HepG2 (cell line): ENCODE results near the gene ZNF341. TPM values are rescaled to one million over a fixed set of nuclear protein-coding genes. Genes with fewer than 3 reads are reported as not detected.

Source experiments
- CHD2 ChIP-seq: IDR thresholded peaks from 2 replicates; pipeline ENCODE4 v1.6.1; 2011; ENCODE audit warnings: low read depth, low read length, improper control_type of control experiment
- MBD4 ChIP-seq: IDR thresholded peaks from 2 replicates; pipeline ENCODE4 v1.6.1; 2012; ENCODE audit warnings: low read length, inconsistent platforms, borderline replicate concordance
- MED1 ChIP-seq: sonication (generic); formaldehyde crosslinking; IDR thresholded peaks from 2 replicates; pipeline ENCODE4 v1.4.0; 2020; ENCODE audit warnings: missing genetic modification reagents
- MTA3 ChIP-seq: sonication (generic); formaldehyde crosslinking; IDR thresholded peaks from 2 replicates; pipeline ENCODE4 v1.4.0; 2020; ENCODE audit warnings: missing genetic modification reagents
- PCBP1 ChIP-seq: fragments of 200-400 bp; formaldehyde crosslinking; IDR thresholded peaks from 2 replicates; pipeline ENCODE4 v1.6.1; 2017; ENCODE audit warnings: mild to moderate bottlenecking, low read depth, low read length, borderline replicate concordance
- ZNF329 ChIP-seq: sonication (generic); formaldehyde crosslinking; IDR thresholded peaks from 2 replicates; pipeline ENCODE4 v1.9.0; 2021; ENCODE audit warnings: low read depth, mild to moderate bottlenecking, missing genetic modification reagents
- polyA plus RNA-seq, 8 experiments: library from polyadenylated mRNA; depleted of rRNA in 3 of 8; stranded (reverse) in 7 of 8; unstranded in 1 of 8; fragments of >200 nt; fragmentation: Illumina TruSeq in 4 of 8; extraction: Trizol in 4 of 8; gene quantifications; 2 replicates each; pipeline versions ENCODE4 v1.2.1 to v1.2.3, GENCODE V29; 2011 to 2016; ENCODE audit warnings: low read depth in 4 of 8, missing spikeins in 1 of 8, mixed read lengths in 1 of 8; ENCODE audit not compliant: insufficient read depth in 1 of 8
- total RNA-seq, 5 experiments: library from RNA; depleted of rRNA; stranded (reverse); fragments of >200 nt; fragmentation: Illumina TruSeq; extraction: Trizol; gene quantifications; 2 replicates each; pipeline ENCODE4 v1.2.3, GENCODE V29; 2016; ENCODE audit warnings: low read depth in 1 of 5
- TF ChIP-seq, protein P1 (sequence below): sonication (generic); formaldehyde crosslinking; IDR thresholded peaks from 2 replicates; pipeline ENCODE4 v1.4.0; 2020; ENCODE audit warnings: missing genetic modification reagents, mild to moderate bottlenecking, borderline replicate concordance
- TF ChIP-seq, protein P2 (sequence below): sonication (generic); formaldehyde crosslinking; IDR thresholded peaks from 2 replicates; pipeline ENCODE4 v1.5.0; 2020; ENCODE audit warnings: mild to moderate bottlenecking, missing genetic modification reagents, moderate library complexity
- TF ChIP-seq, protein P3 (sequence below): IDR thresholded peaks from 2 replicates; pipeline ENCODE4 v1.6.1; 2016; ENCODE audit warnings: missing compliant biosample characterization, missing genetic modification reagents, borderline replicate concordance
- TF ChIP-seq, protein P4 (sequence below): IDR thresholded peaks from 2 replicates; pipeline ENCODE4 v1.4.0; 2020; ENCODE audit warnings: mild to moderate bottlenecking, missing genetic modification reagents
- TF ChIP-seq, protein P5 (sequence below): sonication (generic); formaldehyde crosslinking; IDR thresholded peaks from 2 replicates; pipeline ENCODE4 v1.5.0; 2020; ENCODE audit warnings: mild to moderate bottlenecking, missing genetic modification reagents, borderline replicate concordance
- TF ChIP-seq, protein P6 (sequence below): sonication (generic); formaldehyde crosslinking; IDR thresholded peaks from 2 replicates; pipeline ENCODE4 v1.4.0; 2020; ENCODE audit warnings: mild to moderate bottlenecking, missing genetic modification reagents

ZNF341 gene
- total and polyA plus RNA-seq, 2 of the 13 experiments (the other 11 are each of a cell fraction or from before 2014, with no cell fraction given) = 1.1 to 2.2 TPM

DNA sequence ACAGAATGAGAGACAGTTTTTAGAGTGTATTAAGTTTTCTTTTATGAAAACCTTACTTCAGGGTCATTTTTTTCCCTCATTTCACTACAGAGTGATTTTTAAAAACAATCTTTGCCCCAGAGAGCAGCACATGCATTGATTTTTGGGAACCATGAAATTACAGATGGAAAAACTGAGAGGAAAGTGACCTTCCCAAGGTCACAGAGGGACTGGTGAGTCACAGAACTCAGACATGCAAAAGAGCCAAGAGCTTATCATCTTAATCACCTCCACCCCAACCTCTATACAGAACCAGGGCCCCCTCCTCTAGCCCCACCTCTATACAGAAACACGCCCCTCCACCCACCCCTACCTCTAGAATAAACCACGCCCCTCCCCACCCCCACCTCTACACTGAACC is 22.4 kb upstream of the ZNF341 start (continued):
- TF ChIP-seq, protein P1, sequence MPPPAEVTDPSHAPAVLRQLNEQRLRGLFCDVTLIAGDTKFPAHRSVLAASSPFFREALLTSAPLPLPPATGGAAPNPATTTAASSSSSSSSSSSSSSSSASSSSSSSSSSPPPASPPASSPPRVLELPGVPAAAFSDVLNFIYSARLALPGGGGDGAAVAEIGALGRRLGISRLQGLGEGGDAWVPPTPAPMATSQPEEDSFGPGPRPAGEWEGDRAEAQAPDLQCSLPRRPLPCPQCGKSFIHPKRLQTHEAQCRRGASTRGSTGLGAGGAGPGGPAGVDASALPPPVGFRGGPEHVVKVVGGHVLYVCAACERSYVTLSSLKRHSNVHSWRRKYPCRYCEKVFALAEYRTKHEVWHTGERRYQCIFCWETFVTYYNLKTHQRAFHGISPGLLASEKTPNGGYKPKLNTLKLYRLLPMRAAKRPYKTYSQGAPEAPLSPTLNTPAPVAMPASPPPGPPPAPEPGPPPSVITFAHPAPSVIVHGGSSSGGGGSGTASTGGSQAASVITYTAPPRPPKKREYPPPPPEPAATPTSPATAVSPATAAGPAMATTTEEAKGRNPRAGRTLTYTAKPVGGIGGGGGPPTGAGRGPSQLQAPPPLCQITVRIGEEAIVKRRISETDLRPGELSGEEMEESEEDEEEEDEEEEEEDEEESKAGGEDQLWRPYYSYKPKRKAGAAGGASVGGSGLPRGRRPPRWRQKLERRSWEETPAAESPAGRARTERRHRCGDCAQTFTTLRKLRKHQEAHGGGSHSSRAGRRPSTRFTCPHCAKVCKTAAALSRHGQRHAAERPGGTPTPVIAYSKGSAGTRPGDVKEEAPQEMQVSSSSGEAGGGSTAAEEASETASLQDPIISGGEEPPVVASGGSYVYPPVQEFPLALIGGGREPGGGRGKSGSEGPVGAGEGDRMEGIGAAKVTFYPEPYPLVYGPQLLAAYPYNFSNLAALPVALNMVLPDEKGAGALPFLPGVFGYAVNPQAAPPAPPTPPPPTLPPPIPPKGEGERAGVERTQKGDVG (CRISPR knock-in tag) = no peak
- TF ChIP-seq, protein P2, sequence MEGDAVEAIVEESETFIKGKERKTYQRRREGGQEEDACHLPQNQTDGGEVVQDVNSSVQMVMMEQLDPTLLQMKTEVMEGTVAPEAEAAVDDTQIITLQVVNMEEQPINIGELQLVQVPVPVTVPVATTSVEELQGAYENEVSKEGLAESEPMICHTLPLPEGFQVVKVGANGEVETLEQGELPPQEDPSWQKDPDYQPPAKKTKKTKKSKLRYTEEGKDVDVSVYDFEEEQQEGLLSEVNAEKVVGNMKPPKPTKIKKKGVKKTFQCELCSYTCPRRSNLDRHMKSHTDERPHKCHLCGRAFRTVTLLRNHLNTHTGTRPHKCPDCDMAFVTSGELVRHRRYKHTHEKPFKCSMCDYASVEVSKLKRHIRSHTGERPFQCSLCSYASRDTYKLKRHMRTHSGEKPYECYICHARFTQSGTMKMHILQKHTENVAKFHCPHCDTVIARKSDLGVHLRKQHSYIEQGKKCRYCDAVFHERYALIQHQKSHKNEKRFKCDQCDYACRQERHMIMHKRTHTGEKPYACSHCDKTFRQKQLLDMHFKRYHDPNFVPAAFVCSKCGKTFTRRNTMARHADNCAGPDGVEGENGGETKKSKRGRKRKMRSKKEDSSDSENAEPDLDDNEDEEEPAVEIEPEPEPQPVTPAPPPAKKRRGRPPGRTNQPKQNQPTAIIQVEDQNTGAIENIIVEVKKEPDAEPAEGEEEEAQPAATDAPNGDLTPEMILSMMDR (CRISPR knock-in tag) = no peak
- TF ChIP-seq PCBP1 (no peak), MBD4 (no peak), CHD2 (no peak), MTA3 (CRISPR knock-in tag) (no peak), ZNF329 (CRISPR knock-in tag) (no peak), MED1 (0 out of 2 replicates have a peak, but pooled peaks have one; percentile 32)
- TF ChIP-seq, protein P3, sequence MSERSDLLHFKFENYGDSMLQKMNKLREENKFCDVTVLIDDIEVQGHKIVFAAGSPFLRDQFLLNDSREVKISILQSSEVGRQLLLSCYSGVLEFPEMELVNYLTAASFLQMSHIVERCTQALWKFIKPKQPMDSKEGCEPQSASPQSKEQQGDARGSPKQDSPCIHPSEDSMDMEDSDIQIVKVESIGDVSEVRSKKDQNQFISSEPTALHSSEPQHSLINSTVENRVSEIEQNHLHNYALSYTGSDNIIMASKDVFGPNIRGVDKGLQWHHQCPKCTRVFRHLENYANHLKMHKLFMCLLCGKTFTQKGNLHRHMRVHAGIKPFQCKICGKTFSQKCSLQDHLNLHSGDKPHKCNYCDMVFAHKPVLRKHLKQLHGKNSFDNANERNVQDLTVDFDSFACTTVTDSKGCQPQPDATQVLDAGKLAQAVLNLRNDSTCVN (CRISPR knock-in tag) = no peak
- TF ChIP-seq, protein P4, sequence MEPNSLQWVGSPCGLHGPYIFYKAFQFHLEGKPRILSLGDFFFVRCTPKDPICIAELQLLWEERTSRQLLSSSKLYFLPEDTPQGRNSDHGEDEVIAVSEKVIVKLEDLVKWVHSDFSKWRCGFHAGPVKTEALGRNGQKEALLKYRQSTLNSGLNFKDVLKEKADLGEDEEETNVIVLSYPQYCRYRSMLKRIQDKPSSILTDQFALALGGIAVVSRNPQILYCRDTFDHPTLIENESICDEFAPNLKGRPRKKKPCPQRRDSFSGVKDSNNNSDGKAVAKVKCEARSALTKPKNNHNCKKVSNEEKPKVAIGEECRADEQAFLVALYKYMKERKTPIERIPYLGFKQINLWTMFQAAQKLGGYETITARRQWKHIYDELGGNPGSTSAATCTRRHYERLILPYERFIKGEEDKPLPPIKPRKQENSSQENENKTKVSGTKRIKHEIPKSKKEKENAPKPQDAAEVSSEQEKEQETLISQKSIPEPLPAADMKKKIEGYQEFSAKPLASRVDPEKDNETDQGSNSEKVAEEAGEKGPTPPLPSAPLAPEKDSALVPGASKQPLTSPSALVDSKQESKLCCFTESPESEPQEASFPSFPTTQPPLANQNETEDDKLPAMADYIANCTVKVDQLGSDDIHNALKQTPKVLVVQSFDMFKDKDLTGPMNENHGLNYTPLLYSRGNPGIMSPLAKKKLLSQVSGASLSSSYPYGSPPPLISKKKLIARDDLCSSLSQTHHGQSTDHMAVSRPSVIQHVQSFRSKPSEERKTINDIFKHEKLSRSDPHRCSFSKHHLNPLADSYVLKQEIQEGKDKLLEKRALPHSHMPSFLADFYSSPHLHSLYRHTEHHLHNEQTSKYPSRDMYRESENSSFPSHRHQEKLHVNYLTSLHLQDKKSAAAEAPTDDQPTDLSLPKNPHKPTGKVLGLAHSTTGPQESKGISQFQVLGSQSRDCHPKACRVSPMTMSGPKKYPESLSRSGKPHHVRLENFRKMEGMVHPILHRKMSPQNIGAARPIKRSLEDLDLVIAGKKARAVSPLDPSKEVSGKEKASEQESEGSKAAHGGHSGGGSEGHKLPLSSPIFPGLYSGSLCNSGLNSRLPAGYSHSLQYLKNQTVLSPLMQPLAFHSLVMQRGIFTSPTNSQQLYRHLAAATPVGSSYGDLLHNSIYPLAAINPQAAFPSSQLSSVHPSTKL = 0 out of 2 replicates have a peak, but pooled peaks have one; percentile 13
- TF ChIP-seq, protein P5, sequence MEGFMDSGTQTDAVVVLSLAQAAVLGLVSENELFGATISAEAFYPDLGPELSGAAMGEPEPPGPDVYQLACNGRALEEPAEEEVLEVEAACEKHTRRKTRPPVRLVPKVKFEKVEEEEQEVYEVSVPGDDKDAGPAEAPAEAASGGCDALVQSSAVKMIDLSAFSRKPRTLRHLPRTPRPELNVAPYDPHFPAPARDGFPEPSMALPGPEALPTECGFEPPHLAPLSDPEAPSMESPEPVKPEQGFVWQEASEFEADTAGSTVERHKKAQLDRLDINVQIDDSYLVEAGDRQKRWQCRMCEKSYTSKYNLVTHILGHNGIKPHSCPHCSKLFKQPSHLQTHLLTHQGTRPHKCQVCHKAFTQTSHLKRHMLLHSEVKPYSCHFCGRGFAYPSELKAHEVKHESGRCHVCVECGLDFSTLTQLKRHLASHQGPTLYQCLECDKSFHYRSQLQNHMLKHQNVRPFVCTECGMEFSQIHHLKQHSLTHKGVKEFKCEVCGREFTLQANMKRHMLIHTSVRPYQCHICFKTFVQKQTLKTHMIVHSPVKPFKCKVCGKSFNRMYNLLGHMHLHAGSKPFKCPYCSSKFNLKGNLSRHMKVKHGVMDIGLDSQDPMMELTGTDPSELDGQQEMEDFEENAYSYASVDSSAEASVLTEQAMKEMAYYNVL (CRISPR knock-in tag) = 0 out of 2 replicates have a peak, but pooled peaks have one; percentile 32
- TF ChIP-seq, protein P6, sequence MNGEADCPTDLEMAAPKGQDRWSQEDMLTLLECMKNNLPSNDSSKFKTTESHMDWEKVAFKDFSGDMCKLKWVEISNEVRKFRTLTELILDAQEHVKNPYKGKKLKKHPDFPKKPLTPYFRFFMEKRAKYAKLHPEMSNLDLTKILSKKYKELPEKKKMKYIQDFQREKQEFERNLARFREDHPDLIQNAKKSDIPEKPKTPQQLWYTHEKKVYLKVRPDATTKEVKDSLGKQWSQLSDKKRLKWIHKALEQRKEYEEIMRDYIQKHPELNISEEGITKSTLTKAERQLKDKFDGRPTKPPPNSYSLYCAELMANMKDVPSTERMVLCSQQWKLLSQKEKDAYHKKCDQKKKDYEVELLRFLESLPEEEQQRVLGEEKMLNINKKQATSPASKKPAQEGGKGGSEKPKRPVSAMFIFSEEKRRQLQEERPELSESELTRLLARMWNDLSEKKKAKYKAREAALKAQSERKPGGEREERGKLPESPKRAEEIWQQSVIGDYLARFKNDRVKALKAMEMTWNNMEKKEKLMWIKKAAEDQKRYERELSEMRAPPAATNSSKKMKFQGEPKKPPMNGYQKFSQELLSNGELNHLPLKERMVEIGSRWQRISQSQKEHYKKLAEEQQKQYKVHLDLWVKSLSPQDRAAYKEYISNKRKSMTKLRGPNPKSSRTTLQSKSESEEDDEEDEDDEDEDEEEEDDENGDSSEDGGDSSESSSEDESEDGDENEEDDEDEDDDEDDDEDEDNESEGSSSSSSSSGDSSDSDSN (CRISPR knock-in tag) = no peak
